ENCODE results near the gene ITGAE.
"Not testable (repeated sequence)": the region's sequence is repeated elsewhere in the genome, so short reads cannot be mapped to it uniquely, and the experiment has no call there.

Gene ITGAE, protein sequence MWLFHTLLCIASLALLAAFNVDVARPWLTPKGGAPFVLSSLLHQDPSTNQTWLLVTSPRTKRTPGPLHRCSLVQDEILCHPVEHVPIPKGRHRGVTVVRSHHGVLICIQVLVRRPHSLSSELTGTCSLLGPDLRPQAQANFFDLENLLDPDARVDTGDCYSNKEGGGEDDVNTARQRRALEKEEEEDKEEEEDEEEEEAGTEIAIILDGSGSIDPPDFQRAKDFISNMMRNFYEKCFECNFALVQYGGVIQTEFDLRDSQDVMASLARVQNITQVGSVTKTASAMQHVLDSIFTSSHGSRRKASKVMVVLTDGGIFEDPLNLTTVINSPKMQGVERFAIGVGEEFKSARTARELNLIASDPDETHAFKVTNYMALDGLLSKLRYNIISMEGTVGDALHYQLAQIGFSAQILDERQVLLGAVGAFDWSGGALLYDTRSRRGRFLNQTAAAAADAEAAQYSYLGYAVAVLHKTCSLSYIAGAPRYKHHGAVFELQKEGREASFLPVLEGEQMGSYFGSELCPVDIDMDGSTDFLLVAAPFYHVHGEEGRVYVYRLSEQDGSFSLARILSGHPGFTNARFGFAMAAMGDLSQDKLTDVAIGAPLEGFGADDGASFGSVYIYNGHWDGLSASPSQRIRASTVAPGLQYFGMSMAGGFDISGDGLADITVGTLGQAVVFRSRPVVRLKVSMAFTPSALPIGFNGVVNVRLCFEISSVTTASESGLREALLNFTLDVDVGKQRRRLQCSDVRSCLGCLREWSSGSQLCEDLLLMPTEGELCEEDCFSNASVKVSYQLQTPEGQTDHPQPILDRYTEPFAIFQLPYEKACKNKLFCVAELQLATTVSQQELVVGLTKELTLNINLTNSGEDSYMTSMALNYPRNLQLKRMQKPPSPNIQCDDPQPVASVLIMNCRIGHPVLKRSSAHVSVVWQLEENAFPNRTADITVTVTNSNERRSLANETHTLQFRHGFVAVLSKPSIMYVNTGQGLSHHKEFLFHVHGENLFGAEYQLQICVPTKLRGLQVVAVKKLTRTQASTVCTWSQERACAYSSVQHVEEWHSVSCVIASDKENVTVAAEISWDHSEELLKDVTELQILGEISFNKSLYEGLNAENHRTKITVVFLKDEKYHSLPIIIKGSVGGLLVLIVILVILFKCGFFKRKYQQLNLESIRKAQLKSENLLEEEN

DNA sequence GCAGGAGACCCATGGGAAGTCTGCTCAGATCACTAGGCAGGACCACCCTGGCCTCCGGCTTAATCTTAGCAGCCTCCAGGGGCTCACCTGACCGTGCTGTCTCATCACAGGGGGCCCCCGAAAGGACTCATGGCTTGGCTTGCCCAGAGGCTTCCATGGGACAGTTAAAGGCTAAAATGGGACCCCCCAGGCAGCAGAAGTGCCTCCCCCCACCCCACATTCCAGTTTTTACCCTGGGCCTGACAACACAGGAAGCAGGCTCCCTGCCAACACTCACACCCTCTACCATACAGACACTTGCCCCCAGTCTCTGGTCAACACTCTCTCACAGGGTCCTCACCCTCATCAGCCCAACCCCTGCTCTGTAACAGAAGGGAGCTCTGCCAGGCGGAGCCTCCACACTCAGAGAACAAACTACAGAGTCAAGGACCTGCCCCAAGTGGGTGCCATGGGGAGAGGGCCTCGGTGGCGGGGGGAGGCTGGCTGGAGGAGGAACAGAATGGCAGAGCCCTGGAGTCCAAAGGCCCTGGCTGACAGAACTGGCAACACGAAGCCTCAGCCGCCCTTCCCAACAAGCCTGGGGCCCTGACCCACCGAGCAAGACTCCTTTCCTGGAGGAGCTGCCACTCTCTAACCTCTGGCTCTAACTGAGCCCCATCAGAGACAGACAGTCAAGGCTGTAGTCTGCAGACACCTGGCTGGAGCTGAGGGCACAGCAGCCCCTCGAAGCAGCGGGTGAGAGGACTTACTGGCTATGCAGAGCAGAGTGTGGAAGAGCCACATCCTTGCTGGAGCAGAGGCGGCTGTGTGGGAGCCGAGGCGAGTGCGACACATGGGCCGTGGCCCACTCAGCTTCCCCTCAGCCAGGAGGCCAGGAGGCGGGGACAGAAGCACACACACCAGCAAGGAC lies at the start of gene ITGAE:
Gene ITGAE (minus strand): TSS at position 827 of the 910 bp plus-strand sequence. CDS start 44 bp downstream, at position 783.
- DNase-seq (ENCODE audit: low read depth), result no peak

DNA sequence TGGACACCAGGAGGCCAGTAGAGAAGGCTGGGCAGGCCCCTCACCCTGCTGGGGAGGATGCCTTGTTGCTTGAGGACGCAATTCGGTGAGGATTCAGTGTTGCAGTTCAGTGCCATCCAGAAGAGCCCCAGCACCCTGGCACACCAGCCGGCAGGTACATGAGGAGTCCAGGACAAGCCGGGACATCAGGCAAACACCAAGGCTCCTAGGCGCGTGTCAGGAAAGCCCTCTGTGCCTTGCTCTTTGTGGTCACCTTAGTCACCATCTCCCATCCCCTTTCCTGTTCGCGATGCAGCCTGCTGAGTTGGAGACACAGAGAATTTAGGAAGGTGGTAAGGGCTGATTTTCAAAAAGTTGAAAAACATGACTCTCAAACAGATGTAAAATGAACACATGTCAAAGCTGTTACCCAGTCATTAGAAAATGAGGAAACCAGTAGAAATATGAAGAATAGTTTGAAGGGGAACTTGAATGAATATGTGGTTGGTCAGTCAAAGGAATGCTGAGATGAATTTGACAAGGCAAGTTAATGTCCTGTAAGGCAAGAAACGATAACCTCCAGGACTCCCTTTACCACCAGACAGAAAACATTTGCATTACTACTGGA lies 47.3 kb upstream of the ITGAE start:
- DNase-seq (ENCODE audit: low read depth), result no peak

DNA sequence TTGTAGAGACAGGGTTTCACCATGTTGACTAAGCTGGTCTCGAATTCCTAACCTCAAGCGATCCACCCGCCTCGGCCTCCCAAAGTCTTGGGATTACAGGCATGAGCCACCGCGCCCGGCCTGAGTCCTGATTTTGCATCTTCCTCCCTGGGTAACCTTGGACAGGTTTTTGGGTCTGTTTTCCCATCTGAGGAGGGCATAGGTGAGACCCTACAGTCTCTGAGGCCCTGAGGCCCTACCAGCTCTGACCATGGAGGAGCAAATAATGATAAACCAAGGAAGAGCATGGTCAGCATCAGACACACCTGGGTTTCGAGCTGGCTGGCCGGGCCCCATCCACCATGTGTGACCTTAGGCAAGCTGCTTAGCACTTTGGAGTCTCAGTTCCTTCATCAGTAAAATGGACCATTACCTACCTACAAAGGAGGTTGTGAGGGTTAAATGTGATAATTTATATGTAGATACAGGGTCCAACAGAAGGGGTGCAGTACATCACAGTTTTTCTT lies 46.2 kb upstream of the ITGAE start:
- DNase-seq (ENCODE audit: low read depth), result no peak

DNA sequence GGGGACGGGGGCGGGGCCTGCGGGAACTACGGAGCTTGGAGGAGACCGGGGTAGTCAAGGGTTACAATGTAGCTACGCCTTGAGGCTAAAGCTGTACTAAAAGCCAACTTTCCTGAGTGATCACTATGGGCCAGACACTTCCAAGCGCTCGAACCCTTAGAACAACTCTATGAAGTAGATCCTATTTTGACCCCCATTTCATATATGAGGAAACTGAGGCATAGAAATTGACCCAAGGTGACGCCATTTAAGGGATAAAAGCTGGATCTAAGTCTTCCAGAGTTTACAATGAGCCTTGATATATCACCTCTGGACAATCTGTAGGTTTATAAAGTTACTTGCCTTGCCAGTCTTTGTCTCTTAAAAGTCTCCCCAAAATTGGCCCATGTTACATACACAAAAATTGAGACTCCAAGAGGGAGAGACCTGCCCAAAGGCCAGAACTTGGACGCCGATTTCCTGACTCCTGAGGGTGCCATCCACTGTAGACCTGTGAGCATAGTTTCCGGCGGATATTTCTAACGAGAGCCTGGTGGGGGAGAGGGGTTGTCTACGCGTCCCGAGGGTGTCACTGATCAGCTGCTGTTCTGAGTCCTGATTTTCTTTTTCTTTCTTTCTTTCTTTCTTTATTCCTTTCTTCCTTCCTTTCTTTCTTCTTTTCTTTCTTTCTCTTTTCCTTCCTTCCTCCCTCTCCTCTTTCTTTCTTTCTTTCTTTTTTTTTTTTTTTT lies 45.6 kb upstream of the ITGAE start:
- DNase-seq (ENCODE audit: low read depth), result no peak

DNA sequence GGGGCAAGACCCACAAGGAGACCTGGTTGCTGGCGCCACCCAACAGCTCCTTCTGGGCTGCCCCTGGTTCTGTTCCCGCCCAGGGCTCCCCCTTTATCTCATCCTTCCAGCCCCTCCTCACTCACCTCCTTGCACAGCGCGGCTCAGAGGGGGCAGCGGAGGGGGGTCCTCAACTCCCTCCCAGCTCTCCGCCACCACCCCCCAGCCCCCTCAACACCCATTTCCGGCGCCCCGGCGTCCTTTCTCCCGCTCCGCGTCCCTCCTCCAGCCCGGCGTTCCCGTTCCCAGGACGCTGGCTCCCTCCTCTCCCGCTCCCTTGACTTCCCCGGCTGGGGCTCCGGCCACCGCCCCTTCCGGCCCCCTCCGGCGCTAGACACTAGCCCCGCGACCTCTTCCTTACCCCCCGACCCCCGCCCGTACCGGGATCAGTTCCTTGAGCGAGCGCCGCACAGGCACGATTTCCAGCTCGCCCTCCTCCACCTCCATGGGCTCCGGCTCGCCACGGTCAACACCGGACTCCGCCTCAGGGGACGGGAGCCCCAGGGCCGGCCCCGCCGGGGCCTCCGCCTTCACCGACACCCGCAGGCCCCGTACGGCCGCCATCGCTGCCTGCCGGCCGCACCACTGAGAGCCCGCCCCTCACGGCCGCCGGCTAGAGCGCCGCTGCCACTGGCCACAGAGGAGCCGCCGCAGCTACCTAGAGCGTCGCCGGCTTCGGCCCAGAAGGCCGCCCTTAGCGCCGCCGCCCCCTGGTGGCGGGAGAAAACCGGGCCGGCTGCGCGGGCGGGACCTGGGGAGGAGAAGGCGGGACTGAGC lies 44.8 kb upstream of the ITGAE start, which contains the start of gene NCBP3:
Gene NCBP3 (minus strand): TSS at position 626 of the 816 bp plus-strand sequence. CDS start 23 bp downstream, at position 603.
- DNase-seq (ENCODE audit: low read depth), result peak; percentile 50

DNA sequence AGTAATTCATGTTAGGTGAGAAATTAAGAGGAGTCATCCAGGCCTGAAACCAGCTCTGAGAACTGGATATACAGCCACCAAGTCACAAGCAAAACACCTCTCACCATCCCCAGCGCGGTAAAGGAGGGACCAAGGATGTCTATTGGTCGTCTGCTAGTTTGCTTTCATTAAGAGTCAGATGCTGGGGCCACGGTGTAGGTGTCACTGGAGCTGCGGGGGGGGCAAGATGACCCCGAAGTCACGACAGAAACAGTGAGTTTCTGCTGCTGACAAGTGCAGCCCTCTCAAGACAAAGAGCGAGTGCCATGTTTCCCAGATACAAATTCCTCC lies 44.3 kb upstream of the ITGAE start:
- no peak for DNase-seq (ENCODE audit: low read depth)

DNA sequence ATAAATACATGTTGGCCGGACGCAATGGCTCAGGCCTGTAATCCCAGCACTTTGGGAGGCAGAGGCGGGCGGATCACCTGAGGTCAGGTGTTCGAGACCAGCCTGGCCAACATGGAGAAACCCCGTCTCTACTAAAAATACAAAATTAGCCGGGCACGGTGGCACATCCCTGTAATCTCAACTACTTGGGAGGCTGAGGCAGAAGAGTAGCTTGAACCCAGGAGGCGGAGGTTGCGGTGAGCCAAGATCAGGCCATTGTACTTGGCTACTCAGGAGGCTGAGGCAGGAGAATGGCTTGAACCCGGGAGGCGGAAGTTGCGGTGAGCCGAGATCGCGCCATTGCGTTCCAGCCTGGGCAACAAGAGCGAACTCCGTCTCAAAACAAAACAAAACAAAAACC lies 43.6 kb upstream of the ITGAE start:
- not testable (repeated sequence) for DNase-seq (ENCODE audit: low read depth)

DNA sequence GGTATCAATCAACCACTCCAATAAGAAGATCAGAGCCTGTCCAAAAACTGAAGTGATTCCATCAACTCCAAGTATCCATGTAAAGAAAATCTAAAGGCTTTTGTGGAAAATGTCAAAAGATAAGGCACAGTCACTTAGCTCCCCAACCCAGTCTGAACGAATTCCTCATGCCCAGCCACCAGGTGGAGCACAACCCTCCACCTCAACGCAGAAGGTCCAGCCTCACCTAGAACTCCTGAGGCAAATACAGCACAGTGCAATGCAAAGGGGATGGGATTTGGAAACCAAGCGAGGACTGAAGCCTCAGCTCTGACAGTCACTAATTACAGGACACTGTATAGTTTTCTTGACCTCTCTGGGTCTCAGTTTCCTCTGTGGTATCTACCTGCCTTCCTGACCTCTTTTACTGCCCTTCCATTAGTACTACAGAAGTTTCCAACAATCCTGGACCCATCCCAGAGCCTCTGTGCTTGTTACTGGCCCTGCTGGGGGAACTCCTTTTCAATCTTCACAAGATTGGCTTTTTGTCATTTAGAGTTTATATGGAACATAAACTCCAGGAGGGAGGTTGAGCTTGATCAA lies 43.0 kb upstream of the ITGAE start:
- no peak for DNase-seq (ENCODE audit: low read depth)

DNA sequence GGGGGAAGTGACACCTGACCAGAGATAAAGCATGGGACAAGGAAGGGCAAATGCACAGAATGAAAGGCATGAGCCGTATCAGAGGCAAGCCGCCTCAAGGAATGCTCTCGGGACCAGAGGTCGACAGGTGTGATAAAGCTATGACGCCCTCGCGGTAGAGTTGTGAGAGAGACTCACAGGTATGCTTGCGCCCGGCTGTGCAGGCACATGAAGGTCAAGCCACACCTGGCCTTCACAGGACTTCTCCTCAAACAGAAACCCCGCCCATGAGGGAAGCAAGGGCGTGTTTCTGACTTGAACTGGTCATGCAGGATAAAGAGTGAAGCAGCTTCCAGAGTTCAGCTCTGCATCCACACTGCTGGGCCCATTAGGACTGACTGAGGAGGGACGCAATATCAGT lies 37.2 kb upstream of the ITGAE start:
- DNase-seq (ENCODE audit: low read depth), result no peak

DNA sequence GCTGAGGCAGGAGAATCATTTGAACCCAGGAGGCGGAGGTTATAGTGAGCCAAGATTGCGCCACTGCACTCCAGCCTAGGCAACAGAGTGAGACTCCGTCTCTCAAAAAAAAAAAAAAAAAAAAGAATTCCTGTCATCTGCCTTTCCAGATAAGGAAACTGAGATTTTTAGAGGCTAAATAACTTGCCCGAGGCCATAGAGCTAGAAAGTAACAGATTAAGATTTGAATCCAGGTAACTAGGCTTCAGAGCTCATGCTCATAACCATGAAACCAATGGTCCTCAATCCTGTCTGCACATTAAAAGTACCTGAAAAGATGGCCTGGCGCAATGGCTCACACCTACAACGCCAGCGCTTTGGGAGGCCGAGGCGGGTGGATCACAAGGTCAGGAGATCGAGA lies 35.6 kb upstream of the ITGAE start:
- DNase-seq (ENCODE audit: low read depth), result no peak

DNA sequence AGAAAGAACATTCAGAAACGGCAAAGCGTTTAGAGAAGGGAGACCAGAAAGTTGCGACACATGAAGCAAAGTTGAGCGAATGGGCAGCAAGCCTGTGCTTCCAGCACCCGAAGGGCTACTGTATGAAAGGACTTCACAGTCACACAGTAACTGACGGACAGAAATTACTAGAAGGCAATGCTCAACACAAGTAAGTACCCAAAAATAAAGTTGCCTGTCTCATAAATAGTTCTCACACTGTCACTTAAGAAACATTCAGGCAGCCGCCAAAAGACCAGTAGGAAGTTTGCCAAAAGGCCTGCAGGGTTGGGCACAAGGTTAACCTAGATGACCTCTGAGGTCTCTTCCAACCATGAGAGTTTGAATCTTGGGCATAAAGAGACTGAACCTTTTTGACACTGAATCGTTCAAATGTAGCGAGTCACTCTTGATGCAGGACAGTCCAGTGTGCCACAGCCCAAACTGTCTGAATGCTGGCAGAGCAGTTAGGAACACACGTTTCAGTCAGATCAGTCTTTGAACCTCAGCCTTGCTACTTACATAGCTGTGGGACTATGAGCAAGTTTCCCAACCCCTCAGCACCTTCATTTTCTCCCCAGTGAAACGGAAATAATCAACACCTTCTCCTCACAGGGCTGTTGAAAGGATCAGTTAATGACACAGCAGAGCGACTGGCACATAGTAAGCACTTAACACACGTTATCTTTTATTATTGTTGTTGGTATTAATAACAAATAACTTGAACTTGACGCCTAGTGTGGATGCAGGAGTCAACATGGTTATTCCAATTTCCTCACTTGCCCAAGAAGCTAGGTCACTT lies 34.6 kb upstream of the ITGAE start:
- no peak for DNase-seq (ENCODE audit: low read depth)

DNA sequence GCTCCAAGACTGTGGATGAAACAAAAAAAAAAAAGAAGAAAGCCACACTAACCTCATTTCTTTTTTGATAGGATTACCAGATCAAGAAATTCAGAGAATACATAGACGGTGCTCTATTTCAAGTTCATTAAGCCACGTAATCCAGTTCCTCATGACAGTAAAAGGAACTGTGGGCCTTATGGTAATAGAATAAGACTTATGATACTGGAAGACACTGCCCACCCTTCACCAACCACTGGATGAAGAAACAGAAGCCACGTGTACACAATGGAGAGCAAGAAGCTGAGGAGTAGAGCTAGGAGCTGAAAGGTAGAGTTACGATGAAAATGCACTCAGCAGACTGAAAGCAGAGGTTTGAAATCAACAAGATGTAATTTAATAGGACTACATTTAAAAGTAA lies 33.8 kb upstream of the ITGAE start:
- DNase-seq (ENCODE audit: low read depth), result no peak

DNA sequence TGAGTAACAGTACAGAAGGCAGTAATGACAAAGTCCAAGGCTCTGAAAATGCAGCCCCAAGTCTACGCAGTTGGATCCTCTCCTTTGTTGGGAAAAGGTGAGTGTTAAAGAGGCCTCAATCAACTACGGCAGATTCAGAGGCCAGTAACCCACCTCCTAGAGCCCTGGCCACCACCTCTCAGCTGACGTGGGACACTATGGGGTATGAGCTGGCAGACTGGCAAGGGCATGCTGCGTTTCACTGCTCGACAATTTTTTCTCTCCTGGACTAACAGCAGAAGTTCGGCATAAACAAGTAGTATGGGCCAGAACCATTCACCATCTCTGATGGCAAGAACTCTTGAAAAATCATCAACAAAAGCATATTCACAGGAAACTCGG lies 27.9 kb upstream of the ITGAE start:
- DNase-seq (ENCODE audit: low read depth), result no peak

DNA sequence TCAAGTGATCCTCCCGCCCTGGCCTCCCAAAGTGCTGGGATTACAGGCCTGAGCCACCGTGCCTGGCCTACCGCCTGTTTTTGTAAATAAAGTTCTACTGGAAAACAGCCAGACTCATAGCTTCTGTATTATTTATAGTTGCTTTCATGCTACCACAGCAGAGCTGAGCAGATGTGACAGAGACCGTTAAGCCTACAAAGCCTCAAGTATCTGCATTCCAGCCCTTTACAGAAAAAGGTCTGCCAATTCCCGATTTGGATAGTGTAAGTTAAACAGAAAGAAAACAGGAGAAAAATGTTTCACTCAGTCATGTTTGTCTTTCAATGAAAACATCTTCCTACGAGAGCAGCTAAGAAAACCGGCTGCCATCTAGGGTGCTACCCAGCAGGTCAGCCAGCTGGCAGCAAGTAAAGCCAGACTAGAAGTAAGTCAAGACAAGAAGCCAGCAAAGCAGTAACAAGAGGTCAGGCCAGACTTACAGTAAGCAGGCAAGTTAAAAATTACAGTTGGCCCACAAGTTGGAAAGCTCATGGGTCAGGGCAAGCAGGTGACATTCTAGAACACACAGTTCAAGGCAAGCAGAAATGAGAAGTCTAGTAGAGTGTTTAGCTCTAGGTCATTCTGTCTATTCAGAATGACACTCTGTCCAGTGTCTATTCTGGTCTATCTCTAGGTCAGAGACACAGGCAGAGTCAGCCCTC lies 27.3 kb upstream of the ITGAE start:
- DNase-seq (ENCODE audit: low read depth), result no peak

DNA sequence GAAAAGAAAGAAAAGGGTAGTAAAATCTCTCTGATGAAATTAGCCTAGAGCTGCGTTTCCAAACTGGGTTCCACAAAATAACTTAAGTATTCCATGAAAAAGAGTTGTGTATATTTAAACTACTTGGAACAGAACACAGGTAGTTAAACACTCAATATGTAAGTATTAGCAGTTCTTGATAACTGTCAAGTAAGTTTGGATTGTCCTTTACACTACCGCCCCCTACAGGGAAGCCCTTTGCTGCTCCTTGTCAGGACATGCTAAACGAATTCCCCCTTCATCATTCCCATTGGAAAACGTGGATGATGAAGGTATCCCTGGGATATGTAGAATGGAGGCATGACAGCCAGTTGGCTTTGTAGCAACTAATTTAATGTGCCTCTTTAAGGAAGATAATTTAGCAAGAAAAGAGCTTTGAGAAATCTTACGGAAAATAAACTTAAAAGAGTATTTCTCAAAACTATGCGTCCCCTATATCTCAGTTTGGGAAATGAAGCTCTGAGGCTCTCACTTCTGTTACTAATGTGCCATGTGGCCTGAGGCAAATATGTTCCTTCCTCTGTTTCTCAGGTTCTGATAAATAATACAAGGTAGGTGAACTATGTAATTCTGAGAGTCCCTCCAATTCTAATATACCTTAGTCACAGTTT lies 26.3 kb upstream of the ITGAE start:
- DNase-seq (ENCODE audit: low read depth), result no peak

DNA sequence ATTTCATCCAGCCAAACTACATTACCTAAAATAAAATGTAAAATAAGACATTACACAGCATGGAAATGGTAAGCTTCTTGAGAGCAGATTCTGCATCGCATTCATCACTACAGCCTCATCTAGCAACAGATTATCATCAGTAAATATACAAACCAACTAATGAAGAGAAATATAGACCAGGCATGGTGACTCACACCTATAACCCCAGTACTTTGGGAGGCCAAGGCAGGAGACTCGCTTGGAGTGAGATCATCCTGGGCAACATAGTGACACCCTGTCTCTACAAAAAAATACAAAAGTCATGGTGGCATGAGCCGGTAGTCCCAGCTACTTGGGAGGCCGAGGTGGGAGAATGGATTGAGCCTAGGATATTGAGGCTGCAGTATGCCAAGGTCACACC lies 25.2 kb upstream of the ITGAE start:
- no peak for DNase-seq (ENCODE audit: low read depth)

DNA sequence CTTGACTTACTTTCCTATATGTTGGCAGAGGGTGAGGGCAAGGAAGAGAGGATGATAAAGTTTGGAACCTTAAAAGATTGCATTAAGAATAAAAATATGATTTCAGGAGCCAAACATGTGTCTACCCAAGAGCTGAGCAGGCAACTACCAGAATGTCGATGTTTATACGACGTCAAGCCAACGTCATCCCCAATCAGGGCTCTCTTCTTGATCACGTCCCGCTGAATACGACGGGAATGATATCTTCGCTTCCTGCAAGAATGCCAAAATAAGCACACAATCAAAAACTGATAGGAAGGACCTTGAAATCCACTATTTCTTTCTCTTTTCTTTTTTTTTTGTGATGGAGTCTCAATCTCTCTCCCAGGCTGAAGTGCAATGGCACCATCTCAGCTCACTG lies 20.1 kb upstream of the ITGAE start:
- DNase-seq (ENCODE audit: low read depth), result no peak
